Measurements from ENCODE around the gene ACTR3C.
"Not testable (repeated sequence)": the region's sequence is repeated elsewhere in the genome, so short reads cannot be mapped to it uniquely, and the experiment has no call there.

DNA sequence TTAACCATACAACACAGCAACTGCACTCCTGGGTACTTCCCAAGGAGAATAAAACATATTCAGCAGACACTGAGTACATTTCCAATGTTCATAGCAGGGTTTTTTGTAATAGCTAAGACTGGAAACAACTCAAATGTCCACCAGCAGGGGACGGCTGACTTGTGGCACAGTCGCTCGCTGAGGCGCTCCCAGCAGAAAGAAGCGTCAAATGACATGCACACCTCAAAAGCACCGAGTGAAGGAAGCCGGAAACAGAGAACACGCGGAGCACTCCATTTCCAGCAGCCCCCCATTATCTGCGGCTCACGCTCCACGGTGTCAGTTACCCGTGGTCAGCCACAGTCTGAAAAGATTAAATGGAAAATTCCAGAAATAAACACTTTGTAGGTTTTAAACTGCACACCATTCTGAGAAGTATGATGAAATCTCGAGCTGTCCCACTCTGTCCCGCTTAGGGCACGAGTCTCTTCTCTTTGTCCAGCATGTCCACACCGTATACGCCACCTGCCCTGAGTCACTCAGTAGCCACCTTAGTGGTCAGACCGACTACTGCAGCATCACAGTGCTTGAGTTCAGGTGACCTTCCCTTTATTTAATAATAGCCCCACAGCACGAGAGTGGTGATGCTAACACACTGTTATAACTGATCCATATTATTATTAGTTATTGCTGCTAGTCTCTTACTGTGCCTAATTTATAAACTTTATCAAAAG is 56.2 kb downstream of the ACTR3C start:
- TF ChIP-seq, protein P1, sequence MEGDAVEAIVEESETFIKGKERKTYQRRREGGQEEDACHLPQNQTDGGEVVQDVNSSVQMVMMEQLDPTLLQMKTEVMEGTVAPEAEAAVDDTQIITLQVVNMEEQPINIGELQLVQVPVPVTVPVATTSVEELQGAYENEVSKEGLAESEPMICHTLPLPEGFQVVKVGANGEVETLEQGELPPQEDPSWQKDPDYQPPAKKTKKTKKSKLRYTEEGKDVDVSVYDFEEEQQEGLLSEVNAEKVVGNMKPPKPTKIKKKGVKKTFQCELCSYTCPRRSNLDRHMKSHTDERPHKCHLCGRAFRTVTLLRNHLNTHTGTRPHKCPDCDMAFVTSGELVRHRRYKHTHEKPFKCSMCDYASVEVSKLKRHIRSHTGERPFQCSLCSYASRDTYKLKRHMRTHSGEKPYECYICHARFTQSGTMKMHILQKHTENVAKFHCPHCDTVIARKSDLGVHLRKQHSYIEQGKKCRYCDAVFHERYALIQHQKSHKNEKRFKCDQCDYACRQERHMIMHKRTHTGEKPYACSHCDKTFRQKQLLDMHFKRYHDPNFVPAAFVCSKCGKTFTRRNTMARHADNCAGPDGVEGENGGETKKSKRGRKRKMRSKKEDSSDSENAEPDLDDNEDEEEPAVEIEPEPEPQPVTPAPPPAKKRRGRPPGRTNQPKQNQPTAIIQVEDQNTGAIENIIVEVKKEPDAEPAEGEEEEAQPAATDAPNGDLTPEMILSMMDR (IDR thresholded peaks at IDR 0.05), result not testable (repeated sequence)
- TF ChIP-seq POLR2A, EP300 (IDR thresholded peaks at IDR 0.05): not testable (repeated sequence)
